ENCODE measurements around the gene ITGB2.

GRCh38 chr21:44896561-44897286 is 24.0 kb downstream of the ITGB2 start:
- TF ChIP-seq CTCF (conservative IDR thresholded peaks at IDR 0.05 in 1 of 2, IDR thresholded peaks at IDR 0.05 in 1 of 2; ENCODE audit: low read depth in 1 of 2, low read length in 2 of 2) (no peak), EZH2 (IDR thresholded peaks at IDR 0.05; ENCODE audit: low read length, missing control alignments) (no peak)

Data from fibroblast of lung (primary cell).